ENCODE measurements around the gene RAB36. TPM values are rescaled to one million over a fixed set of nuclear protein-coding genes. Genes with fewer than 3 reads are reported as not detected.

RAB36 gene
- total RNA-seq, 1 donor from 2014 or later: 3.2 TPM

DNA sequence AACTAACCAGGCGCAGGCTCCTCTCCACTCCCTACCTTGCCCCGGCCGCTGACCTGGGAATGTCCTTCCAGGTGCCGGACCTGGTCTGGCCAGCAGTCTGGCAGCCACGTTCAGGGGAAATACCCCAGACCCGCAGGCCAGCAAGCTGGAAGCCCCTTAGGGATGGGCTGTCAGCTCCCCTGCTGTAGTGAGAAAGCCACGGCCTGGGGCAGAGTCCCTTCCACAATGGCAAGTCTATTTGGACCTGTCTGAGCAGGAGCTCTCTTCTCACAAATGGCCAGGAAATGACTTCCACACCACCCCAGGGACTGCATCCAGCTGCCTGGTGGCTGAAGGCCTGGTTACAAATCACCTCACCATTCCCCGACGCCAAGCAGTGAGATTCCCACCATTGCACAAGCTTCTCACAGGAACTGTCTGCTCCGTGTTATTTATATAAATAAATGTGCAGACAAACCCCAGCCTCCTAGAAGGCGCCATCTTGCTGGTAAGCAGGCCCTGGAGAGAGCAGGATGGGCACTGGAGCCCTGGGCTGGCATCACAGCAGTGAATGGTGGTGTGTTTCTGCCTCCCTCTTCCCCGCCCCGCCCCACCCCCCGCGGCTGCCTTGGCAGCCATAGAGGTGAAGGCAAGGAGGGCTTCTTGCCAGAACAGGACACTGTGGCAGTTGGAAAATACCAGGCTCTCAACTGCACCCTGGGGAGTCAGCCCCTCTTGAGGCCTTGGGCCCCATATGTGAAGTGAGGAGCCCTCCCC lies 27.2 kb upstream of the RAB36 start:
- no peaks in the 10 kb centered on the region for H3K9me3 ChIP-seq
- H3K4me1 ChIP-seq: no peaks in the 10 kb centered on the region
- intact Hi-C loops (cut with DNase I): no loop called here
- H3K36me3 ChIP-seq: no peaks in the 10 kb centered on the region
- no peak for DNase-seq (ENCODE audit: extremely low spot score in 2 of 2)
- TF ChIP-seq POLR2AphosphoS5 (IDR thresholded peaks at IDR 0.05; ENCODE audit: insufficient read depth in 1 of 2, low read depth in 1 of 2) (no peak), POLR2A (IDR thresholded peaks at IDR 0.05) (no peak)
- TF ChIP-seq, protein P1, sequence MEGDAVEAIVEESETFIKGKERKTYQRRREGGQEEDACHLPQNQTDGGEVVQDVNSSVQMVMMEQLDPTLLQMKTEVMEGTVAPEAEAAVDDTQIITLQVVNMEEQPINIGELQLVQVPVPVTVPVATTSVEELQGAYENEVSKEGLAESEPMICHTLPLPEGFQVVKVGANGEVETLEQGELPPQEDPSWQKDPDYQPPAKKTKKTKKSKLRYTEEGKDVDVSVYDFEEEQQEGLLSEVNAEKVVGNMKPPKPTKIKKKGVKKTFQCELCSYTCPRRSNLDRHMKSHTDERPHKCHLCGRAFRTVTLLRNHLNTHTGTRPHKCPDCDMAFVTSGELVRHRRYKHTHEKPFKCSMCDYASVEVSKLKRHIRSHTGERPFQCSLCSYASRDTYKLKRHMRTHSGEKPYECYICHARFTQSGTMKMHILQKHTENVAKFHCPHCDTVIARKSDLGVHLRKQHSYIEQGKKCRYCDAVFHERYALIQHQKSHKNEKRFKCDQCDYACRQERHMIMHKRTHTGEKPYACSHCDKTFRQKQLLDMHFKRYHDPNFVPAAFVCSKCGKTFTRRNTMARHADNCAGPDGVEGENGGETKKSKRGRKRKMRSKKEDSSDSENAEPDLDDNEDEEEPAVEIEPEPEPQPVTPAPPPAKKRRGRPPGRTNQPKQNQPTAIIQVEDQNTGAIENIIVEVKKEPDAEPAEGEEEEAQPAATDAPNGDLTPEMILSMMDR (IDR thresholded peaks at IDR 0.05): no peak
- no peaks in the 10 kb centered on the region for H3K27me3 ChIP-seq
- H3K4me3 ChIP-seq: no peak overlapping the region
- no peak overlapping the region for H3K27ac ChIP-seq

DNA sequence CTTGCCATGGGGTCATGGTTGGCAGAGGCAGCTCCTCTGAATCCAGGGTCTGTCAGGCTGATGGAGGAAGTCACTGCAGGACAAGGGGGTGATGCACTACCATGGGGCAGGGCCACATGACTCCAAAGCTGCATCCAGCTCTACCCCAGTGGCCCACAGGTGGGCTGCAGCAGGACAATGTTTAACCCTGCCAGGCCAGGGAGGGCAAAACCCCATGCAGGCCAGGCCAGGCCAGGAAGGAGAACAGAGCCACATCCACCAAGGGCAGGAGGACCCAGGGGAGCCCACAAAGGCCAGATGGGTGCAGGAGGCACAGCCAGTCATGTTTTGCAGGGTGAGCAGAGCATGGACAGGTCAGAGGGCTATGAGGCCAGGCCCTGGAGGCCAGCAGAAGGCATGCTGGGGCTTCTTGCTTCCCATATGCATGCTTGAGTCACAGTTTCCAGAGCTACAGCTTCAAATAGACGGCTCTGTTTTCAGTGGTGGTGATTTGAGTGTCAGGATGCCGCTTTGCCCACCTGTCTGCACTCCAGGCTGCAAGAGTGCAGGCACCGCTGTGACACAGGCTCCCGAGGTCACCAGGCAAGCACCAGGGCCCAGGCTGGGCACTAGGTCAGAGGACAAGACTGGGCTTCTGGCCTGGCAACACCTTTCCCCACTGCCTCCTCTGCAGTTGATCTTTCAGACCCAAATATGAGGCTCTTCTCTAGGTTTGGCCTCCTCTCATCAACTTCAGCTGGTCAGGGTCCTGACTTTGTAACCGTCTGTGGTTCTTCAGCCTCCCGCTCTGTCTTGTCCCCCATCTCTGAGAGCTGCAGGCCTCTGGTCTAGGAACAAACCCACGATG lies 26.4 kb upstream of the RAB36 start:
- H3K27me3 ChIP-seq: no peaks in the 10 kb centered on the region
- TF ChIP-seq POLR2A (IDR thresholded peaks at IDR 0.05): no peak
- H3K4me3 ChIP-seq: no peak overlapping the region
- intact Hi-C loops (cut with DNase I): no loop called here
- no peak for DNase-seq (ENCODE audit: extremely low spot score in 2 of 2)
- H3K9me3 ChIP-seq: no peaks in the 10 kb centered on the region
- no peaks in the 10 kb centered on the region for H3K4me1 ChIP-seq
- no peak overlapping the region for H3K27ac ChIP-seq
- no peaks in the 10 kb centered on the region for H3K36me3 ChIP-seq

DNA sequence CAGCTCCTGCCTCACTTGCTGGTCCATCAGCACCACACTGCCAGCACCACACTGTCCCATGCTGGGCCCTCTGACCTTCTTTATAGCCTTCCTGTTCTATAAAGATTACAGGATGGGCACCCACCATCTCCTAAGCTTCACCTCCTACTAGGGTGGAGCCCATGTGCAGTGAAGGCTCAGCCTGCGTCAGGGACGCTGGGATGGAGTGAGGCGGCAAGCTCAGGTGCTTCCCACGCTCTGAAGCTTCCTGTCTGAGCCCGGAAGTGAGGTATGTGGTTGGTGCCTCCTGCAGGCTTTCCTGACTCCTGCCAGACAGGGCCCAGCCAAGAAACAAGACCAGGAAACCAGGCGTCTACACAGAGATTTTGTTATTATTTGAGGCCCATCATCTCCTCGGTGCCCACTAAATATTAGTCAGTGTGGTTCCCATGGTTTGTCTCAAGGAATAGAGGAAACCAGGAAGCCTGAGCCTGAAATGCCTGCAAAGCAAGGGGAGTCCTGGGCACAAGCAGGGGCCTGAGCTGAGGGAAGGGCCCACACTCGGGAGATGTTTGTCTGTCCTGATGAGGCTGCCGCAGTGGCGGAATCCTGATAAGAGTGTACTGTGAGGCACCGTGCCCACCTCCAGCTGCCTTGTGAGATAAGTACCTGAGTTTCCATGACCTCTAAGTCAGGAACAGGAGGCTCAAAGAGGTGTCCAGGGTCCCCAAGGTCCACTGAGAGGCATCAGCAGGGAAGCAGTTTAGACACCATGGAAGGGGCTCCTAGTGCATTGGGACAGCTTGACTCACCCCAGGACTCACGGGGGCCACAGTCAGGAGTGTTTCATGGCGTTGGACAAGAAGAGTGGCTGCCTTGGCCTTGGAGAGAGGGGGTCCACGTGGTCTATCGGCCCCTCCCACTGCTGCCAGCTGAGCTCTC lies 25.5 kb upstream of the RAB36 start:
- Histone ChIP-seq H3K4me3 (no peak overlapping the region), H3K9me3 (no peaks in the 10 kb centered on the region), H3K36me3 (no peaks in the 10 kb centered on the region), H3K4me1 (no peaks in the 10 kb centered on the region), H3K27me3 (no peaks in the 10 kb centered on the region), H3K27ac (no peak overlapping the region)
- DNase-seq (ENCODE audit: extremely low spot score in 2 of 2): no peak
- intact Hi-C loops (cut with DNase I): no loop called here
- TF ChIP-seq, protein P1 (IDR thresholded peaks at IDR 0.05): no peak
- TF ChIP-seq POLR2A (IDR thresholded peaks at IDR 0.05): no peak
- TF ChIP-seq POLR2AphosphoS5 (IDR thresholded peaks at IDR 0.05; ENCODE audit: insufficient read depth in 1 of 2, low read depth in 1 of 2): no peak

DNA sequence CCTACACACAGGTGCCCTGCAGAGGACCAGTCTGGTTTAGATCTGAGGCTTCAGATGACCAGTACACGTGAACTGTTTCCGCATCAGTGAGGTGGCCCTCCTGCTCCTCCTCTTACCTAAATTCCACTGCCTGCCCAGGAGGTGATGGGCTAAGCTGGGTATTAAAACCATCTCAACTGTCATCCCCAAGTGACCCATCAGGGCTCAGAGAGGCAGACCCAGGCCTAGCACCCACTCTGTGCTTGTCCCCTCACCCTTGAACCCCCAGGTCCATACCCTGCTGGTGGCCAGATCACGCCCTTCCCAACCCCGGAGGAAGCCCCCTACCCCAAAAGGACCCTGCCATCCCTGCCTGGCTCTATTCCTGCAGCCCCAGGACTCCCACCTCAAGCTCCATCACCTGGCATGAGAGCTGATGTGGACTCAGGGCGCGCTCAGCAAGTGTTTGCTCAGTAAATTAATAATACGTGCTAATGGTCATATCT lies 24.8 kb upstream of the RAB36 start:
- no peaks in the 10 kb centered on the region for H3K9me3 ChIP-seq
- H3K4me1 ChIP-seq: no peaks in the 10 kb centered on the region
- H3K27me3 ChIP-seq: no peaks in the 10 kb centered on the region
- intact Hi-C loops (cut with DNase I): no loop called here
- no peak overlapping the region for H3K4me3 ChIP-seq
- no peak for TF ChIP-seq POLR2A (IDR thresholded peaks at IDR 0.05)
- TF ChIP-seq, protein P1 (IDR thresholded peaks at IDR 0.05): no peak
- TF ChIP-seq POLR2AphosphoS5 (IDR thresholded peaks at IDR 0.05; ENCODE audit: insufficient read depth in 1 of 2, low read depth in 1 of 2): no peak
- H3K27ac ChIP-seq: no peak overlapping the region
- DNase-seq (ENCODE audit: extremely low spot score in 2 of 2): no peak
- H3K36me3 ChIP-seq: no peaks in the 10 kb centered on the region

DNA sequence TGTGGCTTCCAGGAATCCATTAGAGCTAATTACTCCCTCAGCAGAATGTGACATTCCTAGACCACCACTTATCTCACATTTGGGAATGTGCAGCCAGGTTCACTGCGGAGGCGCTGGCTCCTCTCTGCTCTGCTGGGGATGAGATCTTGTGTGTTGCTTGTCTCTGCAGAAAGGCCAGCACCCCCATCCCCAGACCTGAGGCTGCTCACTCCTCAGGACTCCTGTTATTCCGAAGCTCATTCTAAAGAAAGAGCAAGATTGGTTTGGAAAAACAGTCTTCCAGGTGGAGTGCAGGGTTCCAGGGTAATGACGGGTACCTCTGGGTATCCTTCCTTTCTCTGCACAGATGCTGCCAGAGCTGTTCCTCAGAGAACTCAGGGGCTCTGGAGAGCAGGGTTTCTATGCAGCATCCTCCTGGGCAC lies 24.3 kb upstream of the RAB36 start:
- H3K4me1 ChIP-seq: no peaks in the 10 kb centered on the region
- no peaks in the 10 kb centered on the region for H3K36me3 ChIP-seq
- no peak for DNase-seq (ENCODE audit: extremely low spot score in 2 of 2)
- no peak overlapping the region for H3K27ac ChIP-seq
- H3K27me3 ChIP-seq: no peaks in the 10 kb centered on the region
- TF ChIP-seq, protein P1 (IDR thresholded peaks at IDR 0.05): no peak
- no peak for TF ChIP-seq POLR2AphosphoS5 (IDR thresholded peaks at IDR 0.05; ENCODE audit: insufficient read depth in 1 of 2, low read depth in 1 of 2)
- no peak for TF ChIP-seq POLR2A (IDR thresholded peaks at IDR 0.05)
- H3K9me3 ChIP-seq: no peaks in the 10 kb centered on the region
- no peak overlapping the region for H3K4me3 ChIP-seq
- intact Hi-C loops (cut with DNase I): no loop called here
